ENCODE results near the gene SLC9A9. TPM values are rescaled to one million over a fixed set of nuclear protein-coding genes. Genes with fewer than 3 reads are reported as not detected.
"Not testable (repeated sequence)": the region's sequence is repeated elsewhere in the genome, so short reads cannot be mapped to it uniquely, and the experiment has no call there.

SLC9A9 gene
- total RNA-seq: 12.2 TPM

- DNase-seq (ENCODE audit: low spot score): no peak
Observed at GRCh38 chr3:143847787-143848631, at the start of gene SLC9A9. TSS of gene SLC9A9 (minus strand) at chr3:143848468. CDS start at chr3:143848322, 146 bp downstream.

GRCh38 chr3:143897576-143898295, 49.5 kb upstream of the SLC9A9 start:
- no peak for DNase-seq (ENCODE audit: low spot score)

GRCh38 chr3:143896486-143896885, 48.2 kb upstream of the SLC9A9 start:
- no peak for DNase-seq (ENCODE audit: low spot score)

- DNase-seq (ENCODE audit: low spot score): no peak
Observed at GRCh38 chr3:143895805-143896204, 47.5 kb upstream of the SLC9A9 start.

GRCh38 chr3:143888846-143889245, 40.6 kb upstream of the SLC9A9 start:
- no peak for DNase-seq (ENCODE audit: low spot score)

GRCh38 chr3:143888166-143888565, 39.9 kb upstream of the SLC9A9 start:
- DNase-seq (ENCODE audit: low spot score): no peak

GRCh38 chr3:143885780-143886427, 37.6 kb upstream of the SLC9A9 start:
- DNase-seq (ENCODE audit: low spot score): peak; percentile 19

GRCh38 chr3:143884861-143885260, 36.6 kb upstream of the SLC9A9 start:
- DNase-seq (ENCODE audit: low spot score): no peak

GRCh38 chr3:143883151-143883550, 34.9 kb upstream of the SLC9A9 start:
- no peak for DNase-seq (ENCODE audit: low spot score)

GRCh38 chr3:143881095-143881494, 32.8 kb upstream of the SLC9A9 start:
- DNase-seq (ENCODE audit: low spot score): no peak

- DNase-seq (ENCODE audit: low spot score): no peak
Observed at GRCh38 chr3:143875546-143875945, 27.3 kb upstream of the SLC9A9 start.

GRCh38 chr3:143873553-143873952, 25.3 kb upstream of the SLC9A9 start:
- not testable (repeated sequence) for DNase-seq (ENCODE audit: low spot score)

GRCh38 chr3:143865302-143865701, 17.0 kb upstream of the SLC9A9 start:
- no peak for DNase-seq (ENCODE audit: low spot score)

- no peak for DNase-seq (ENCODE audit: low spot score)
Observed at GRCh38 chr3:143859465-143860203, 11.4 kb upstream of the SLC9A9 start.

GRCh38 chr3:143856252-143856970, 8.1 kb upstream of the SLC9A9 start:
- DNase-seq (ENCODE audit: low spot score): no peak

GRCh38 chr3:143855183-143855582, 6.9 kb upstream of the SLC9A9 start:
- no peak for DNase-seq (ENCODE audit: low spot score)

GRCh38 chr3:143851331-143852017, 3.2 kb upstream of the SLC9A9 start:
- no peak for DNase-seq (ENCODE audit: low spot score)

GRCh38 chr3:143850877-143851276, 2.6 kb upstream of the SLC9A9 start:
- no peak for DNase-seq (ENCODE audit: low spot score)

GRCh38 chr3:143849854-143850549, 1.7 kb upstream of the SLC9A9 start:
- no peak for DNase-seq (ENCODE audit: low spot score)

- no peak for DNase-seq (ENCODE audit: low spot score)
Observed at GRCh38 chr3:143848704-143849103, 436 bp upstream of the SLC9A9 start.

Data from mucosa of gallbladder (tissue), 1 donor.